GM12892 (cell line): Measurements from ENCODE around the gene SZT2.

Experiments used
- POLR2A ChIP-seq: IDR thresholded peaks from 2 replicates; pipeline ENCODE4 v1.6.1; 2011; ENCODE audit warnings: low read depth, low read length, control low read depth
- POLR2AphosphoS5 ChIP-seq: IDR thresholded peaks from 2 replicates; pipeline ENCODE4 v1.6.1; 2011; ENCODE audit warnings: low read depth, low read length, control low read depth

GRCh38 chr1:43354936-43355335, 34.8 kb upstream of the SZT2 start:
- TF ChIP-seq POLR2AphosphoS5 (no peak), POLR2A (no peak)
